HEK293 (cell line): ENCODE measurements around the gene PPP1R36.
A peak's percentile ranks its signal among the peaks of the same experiment; 100 is the strongest.

ENCODE experiments used
- GFI1B ChIP-seq: fragments of 450-650 bp; formaldehyde crosslinking; IDR thresholded peaks from 2 replicates; pipeline ENCODE4 v1.5.1; 2016; ENCODE audit warnings: missing biosample characterization, missing genetic modification characterization
- KLF10 ChIP-seq: fragments of 450-650 bp; IDR thresholded peaks from 2 replicates; pipeline ENCODE4 v1.5.1; 2018; ENCODE audit warnings: missing biosample characterization, mild to moderate bottlenecking, missing genetic modification characterization
- PRDM4 ChIP-seq: fragments of 450-650 bp; formaldehyde crosslinking; IDR thresholded peaks from 2 replicates; pipeline ENCODE4 v1.5.1; 2017; ENCODE audit warnings: missing biosample characterization, missing genetic modification characterization
- SCRT1 ChIP-seq: fragments of 450-650 bp; formaldehyde crosslinking; IDR thresholded peaks from 2 replicates; pipeline ENCODE4 v1.5.1; 2016; ENCODE audit warnings: missing biosample characterization, missing genetic modification characterization, borderline replicate concordance
- TRIM28 ChIP-seq: IDR thresholded peaks from 2 replicates; pipeline ENCODE4 v1.6.1; 2011; ENCODE audit warnings: low read length, control low read depth, borderline replicate concordance
- ZBTB26 ChIP-seq: fragments of 450-650 bp; formaldehyde crosslinking; optimal IDR thresholded peaks from 2 replicates; pipeline ENCODE3; 2016; ENCODE audit warnings: missing biosample characterization, mild to moderate bottlenecking, missing genetic modification characterization
- ZBTB7A ChIP-seq: fragments of 450-650 bp; formaldehyde crosslinking; IDR thresholded peaks from 2 replicates; pipeline ENCODE4 v1.5.1; 2016; ENCODE audit warnings: low read depth, missing biosample characterization, missing genetic modification characterization
- ZFHX2 ChIP-seq: fragments of 450-650 bp; formaldehyde crosslinking; conservative IDR thresholded peaks from 2 replicates; pipeline ENCODE4 v1.5.1; 2016; ENCODE audit warnings: missing biosample characterization, missing genetic modification characterization
- ZNF132 ChIP-seq: fragments of 450-650 bp; formaldehyde crosslinking; IDR thresholded peaks from 2 replicates; pipeline ENCODE4 v1.5.1; 2017; ENCODE audit warnings: missing biosample characterization, missing genetic modification characterization, borderline replicate concordance
- ZNF140 ChIP-seq: fragments of 450-650 bp; formaldehyde crosslinking; IDR thresholded peaks from 2 replicates; pipeline ENCODE4 v1.5.1; 2016; ENCODE audit warnings: missing biosample characterization, missing genetic modification characterization
- ZNF146 ChIP-seq: fragments of 450-650 bp; formaldehyde crosslinking; IDR thresholded peaks from 2 replicates; pipeline ENCODE4 v1.5.1; 2016; ENCODE audit warnings: missing biosample characterization, missing genetic modification characterization
- ZNF148 ChIP-seq: fragments of 450-650 bp; formaldehyde crosslinking; IDR thresholded peaks from 2 replicates; pipeline ENCODE4 v1.5.0; 2017; ENCODE audit warnings: missing biosample characterization, missing genetic modification characterization, borderline replicate concordance
- ZNF155 ChIP-seq: fragments of 450-650 bp; formaldehyde crosslinking; IDR thresholded peaks from 2 replicates; pipeline ENCODE4 v1.5.1; 2016; ENCODE audit warnings: missing biosample characterization, missing genetic modification characterization
- ZNF157 ChIP-seq: fragments of 450-650 bp; formaldehyde crosslinking; IDR thresholded peaks from 2 replicates; pipeline ENCODE4 v1.5.1; 2016; ENCODE audit warnings: missing biosample characterization, missing genetic modification characterization
- ZNF292 ChIP-seq: fragments of 450-650 bp; formaldehyde crosslinking; IDR thresholded peaks from 2 replicates; pipeline ENCODE4 v1.5.1; 2016; ENCODE audit warnings: low read depth, missing biosample characterization, missing genetic modification characterization, borderline replicate concordance
- ZNF571 ChIP-seq: fragments of 450-650 bp; formaldehyde crosslinking; IDR thresholded peaks from 2 replicates; pipeline ENCODE4 v1.5.0; 2017; ENCODE audit warnings: missing biosample characterization, missing genetic modification characterization
- ZNF621 ChIP-seq: fragments of 450-650 bp; formaldehyde crosslinking; IDR thresholded peaks from 2 replicates; pipeline ENCODE4 v1.5.1; 2017; ENCODE audit warnings: missing biosample characterization, missing genetic modification characterization
- ZNF626 ChIP-seq: fragments of 450-650 bp; sonication (Bioruptor Pico); formaldehyde crosslinking; IDR thresholded peaks from 2 replicates; pipeline ENCODE4 v1.5.1; 2018; ENCODE audit warnings: missing biosample characterization, missing genetic modification characterization, inconsistent platforms
- ZNF658 ChIP-seq: fragments of 450-650 bp; formaldehyde crosslinking; IDR thresholded peaks from 2 replicates; pipeline ENCODE4; 2016; ENCODE audit warnings: missing biosample characterization, missing genetic modification characterization
- ZNF660 ChIP-seq: fragments of 450-650 bp; IDR thresholded peaks from 2 replicates; pipeline ENCODE4 v1.5.1; 2018; ENCODE audit warnings: missing biosample characterization, mild to moderate bottlenecking, missing genetic modification characterization
- ZSCAN30 ChIP-seq: fragments of 450-650 bp; IDR thresholded peaks from 2 replicates; pipeline ENCODE4 v1.5.1; 2018; ENCODE audit warnings: missing biosample characterization, mild to moderate bottlenecking, missing genetic modification characterization, moderate library complexity
- TF ChIP-seq, protein P1 (sequence below): fragments of 450-650 bp; formaldehyde crosslinking; IDR thresholded peaks from 2 replicates; pipeline ENCODE4; 2016; ENCODE audit warnings: missing biosample characterization, missing genetic modification characterization
- TF ChIP-seq, protein P2 (sequence below): fragments of 450-650 bp; formaldehyde crosslinking; conservative IDR thresholded peaks from 2 replicates; pipeline ENCODE4 v1.5.1; 2016; ENCODE audit warnings: low read depth, missing biosample characterization, missing genetic modification characterization
- TF ChIP-seq, protein P3 (sequence below): fragments of 450-650 bp; formaldehyde crosslinking; IDR thresholded peaks from 2 replicates; pipeline ENCODE4 v1.5.1; 2016; ENCODE audit warnings: missing biosample characterization, missing genetic modification characterization
- TF ChIP-seq, protein P4 (sequence below): fragments of 450-650 bp; formaldehyde crosslinking; IDR thresholded peaks from 2 replicates; pipeline ENCODE4 v1.5.1; 2016; ENCODE audit warnings: missing biosample characterization, missing genetic modification characterization, low read depth

Gene PPP1R36

DNA sequence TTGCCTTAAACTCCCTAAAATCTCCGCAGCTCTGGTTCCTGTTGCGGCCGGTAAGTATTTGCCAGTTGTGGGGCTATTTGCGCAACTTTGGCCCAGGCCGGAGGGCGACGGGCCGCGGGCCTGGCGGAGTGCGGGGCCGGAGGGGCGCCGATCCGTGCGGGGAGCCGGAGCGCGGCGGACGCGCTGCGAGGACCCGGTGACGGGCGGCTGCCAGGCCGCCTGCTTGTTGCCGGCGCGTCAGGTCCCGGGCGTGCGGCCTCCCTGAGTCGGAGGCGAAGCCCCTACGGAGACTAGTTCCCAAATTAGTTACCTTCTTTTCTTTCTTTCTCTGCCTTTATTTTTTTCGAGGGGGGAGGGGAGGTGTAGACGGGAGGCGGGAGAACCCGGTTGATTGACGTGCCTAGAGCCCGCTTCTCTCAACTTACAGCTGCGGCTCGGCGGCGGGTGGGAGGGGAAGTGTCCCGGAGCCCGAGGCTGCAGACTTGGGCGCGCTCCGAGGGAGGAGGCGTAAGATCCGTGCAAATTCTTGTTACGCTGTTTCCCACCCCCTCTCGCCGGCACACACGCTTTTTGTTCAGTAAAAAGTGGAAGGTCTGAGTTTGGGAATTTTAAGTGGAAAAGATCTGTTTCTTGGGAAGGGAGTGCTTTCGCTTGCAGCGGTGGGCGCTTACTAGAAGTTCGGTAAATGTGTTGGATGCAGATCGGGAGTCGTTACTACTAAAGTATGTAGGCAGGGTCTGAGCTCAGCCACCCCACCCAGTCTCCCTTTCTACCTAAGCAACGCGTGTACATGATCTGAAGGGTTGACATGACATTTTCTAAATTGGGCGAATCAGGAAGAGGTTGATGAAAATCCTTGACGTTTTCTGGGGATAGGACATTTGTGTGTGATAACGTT, 44.6 kb upstream of the PPP1R36 start (continued):
- TF ChIP-seq, protein P1, sequence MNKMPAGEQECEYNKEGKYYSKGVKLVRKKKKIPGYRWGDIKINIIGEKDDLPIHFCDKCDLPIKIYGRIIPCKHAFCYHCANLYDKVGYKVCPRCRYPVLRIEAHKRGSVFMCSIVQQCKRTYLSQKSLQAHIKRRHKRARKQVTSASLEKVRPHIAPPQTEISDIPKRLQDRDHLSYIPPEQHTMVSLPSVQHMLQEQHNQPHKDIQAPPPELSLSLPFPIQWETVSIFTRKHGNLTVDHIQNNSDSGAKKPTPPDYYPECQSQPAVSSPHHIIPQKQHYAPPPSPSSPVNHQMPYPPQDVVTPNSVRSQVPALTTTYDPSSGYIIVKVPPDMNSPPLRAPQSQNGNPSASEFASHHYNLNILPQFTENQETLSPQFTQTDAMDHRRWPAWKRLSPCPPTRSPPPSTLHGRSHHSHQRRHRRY = no peak
- TF ChIP-seq ZSCAN30 (tag by site-specific recombination) (peak; percentile 24), ZNF148 (no peak), SCRT1 (tag by site-specific recombination) (no peak), ZNF140 (tag by site-specific recombination) (no peak), ZNF157 (tag by site-specific recombination) (no peak), ZNF621 (no peak), ZBTB7A (no peak), GFI1B (tag by site-specific recombination) (no peak), ZNF571 (no peak), ZNF132 (tag by site-specific recombination) (no peak), ZFHX2 (tag by site-specific recombination) (peak; percentile 61), ZNF660 (tag by site-specific recombination) (peak; percentile 29; the same call in 1 of the 2 replicates), TRIM28 (0 out of 2 replicates have a peak, but pooled peaks have one; percentile 8), ZNF292 (tag by site-specific recombination) (no peak), ZNF626 (no peak), ZNF146 (tag by site-specific recombination) (no peak), ZBTB26 (tag by site-specific recombination) (peak; percentile 47), PRDM4 (tag by site-specific recombination) (no peak), ZNF658 (no peak), KLF10 (no peak), ZNF155 (no peak)
- TF ChIP-seq, protein P2, sequence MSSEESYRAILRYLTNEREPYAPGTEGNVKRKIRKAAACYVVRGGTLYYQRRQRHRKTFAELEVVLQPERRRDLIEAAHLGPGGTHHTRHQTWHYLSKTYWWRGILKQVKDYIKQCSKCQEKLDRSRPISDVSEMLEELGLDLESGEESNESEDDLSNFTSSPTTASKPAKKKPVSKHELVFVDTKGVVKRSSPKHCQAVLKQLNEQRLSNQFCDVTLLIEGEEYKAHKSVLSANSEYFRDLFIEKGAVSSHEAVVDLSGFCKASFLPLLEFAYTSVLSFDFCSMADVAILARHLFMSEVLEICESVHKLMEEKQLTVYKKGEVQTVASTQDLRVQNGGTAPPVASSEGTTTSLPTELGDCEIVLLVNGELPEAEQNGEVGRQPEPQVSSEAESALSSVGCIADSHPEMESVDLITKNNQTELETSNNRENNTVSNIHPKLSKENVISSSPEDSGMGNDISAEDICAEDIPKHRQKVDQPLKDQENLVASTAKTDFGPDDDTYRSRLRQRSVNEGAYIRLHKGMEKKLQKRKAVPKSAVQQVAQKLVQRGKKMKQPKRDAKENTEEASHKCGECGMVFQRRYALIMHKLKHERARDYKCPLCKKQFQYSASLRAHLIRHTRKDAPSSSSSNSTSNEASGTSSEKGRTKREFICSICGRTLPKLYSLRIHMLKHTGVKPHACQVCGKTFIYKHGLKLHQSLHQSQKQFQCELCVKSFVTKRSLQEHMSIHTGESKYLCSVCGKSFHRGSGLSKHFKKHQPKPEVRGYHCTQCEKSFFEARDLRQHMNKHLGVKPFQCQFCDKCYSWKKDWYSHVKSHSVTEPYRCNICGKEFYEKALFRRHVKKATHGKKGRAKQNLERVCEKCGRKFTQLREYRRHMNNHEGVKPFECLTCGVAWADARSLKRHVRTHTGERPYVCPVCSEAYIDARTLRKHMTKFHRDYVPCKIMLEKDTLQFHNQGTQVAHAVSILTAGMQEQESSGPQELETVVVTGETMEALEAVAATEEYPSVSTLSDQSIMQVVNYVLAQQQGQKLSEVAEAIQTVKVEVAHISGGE (tag by site-specific recombination) = peak; percentile 48; the same call in 1 of the 2 replicates
- TF ChIP-seq, protein P3, sequence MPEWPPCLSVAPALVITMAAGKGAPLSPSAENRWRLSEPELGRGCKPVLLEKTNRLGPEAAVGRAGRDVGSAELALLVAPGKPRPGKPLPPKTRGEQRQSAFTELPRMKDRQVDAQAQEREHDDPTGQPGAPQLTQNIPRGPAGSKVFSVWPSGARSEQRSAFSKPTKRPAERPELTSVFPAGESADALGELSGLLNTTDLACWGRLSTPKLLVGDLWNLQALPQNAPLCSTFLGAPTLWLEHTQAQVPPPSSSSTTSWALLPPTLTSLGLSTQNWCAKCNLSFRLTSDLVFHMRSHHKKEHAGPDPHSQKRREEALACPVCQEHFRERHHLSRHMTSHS = no peak
- TF ChIP-seq, protein P4, sequence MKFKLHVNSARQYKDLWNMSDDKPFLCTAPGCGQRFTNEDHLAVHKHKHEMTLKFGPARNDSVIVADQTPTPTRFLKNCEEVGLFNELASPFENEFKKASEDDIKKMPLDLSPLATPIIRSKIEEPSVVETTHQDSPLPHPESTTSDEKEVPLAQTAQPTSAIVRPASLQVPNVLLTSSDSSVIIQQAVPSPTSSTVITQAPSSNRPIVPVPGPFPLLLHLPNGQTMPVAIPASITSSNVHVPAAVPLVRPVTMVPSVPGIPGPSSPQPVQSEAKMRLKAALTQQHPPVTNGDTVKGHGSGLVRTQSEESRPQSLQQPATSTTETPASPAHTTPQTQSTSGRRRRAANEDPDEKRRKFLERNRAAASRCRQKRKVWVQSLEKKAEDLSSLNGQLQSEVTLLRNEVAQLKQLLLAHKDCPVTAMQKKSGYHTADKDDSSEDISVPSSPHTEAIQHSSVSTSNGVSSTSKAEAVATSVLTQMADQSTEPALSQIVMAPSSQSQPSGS (tag by site-specific recombination) = no peak
